Endometrial microvascular endothelial cells (primary cell): Measurements from ENCODE around the gene CLDN22. TPM values are rescaled to one million over a fixed set of nuclear protein-coding genes. Genes with fewer than 3 reads are reported as not detected.

Experiments used
- in situ Hi-C: cut with HindIII; loops from 2 replicates; pipeline ENCODE4 v1.10.0; 2017; ENCODE audit warnings: low sequenced_read_pairs, low pct_unique_long_range_greater_than_20kb; ENCODE audit errors: inconsistent ontology term
- total RNA-seq: library from RNA; depleted of rRNA; stranded (reverse); fragments of >200 nt; gene quantifications from one replicate; pipeline ENCODE4 v1.2.3, GENCODE V29; 2015; ENCODE audit errors: inconsistent ontology term

CLDN22 gene
- total RNA-seq, 1 donor from 2014 or later, result not detected

DNA sequence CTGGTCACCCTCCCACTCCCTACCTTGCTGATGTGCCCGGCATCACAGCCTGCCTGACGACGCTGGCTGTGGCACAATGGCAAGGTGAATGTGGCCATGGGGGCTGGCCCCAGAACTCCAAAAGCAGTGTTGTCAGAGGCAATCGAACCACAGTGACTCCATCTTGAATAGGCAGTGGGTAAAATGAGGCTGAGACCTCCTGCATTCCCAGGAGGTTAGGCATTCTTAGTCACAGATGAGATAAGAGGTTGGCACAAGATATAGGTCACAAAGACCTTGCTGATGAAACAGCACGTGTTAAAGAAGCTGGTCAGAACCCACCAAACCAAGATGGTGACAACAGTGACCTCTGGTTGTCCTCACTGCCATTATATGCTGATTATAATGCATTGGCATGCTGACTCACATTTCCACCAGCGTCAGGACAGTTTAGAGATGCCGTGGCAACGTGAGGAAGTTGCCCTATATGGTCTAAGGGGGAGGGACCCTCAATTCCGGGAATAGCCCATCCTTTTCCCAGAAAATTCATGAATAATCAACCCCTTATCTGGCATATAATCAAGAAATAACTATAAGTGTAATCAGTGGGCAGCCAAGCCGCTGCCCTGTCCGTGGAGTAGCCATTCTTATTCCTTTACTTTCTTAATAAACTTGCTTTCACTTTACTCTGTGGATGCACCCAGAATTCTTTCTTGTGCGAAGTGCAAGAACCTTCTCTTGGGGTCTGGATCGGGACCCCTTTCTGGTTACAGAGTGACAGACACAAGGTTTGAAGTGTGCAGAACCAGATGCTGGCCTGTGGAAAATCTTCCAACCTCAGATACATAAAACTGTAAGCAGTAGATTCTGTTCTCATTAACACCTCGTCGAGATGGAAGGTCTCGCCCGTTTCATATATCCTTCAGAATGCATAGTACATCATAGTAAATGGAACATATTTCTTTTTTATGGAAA lies 28.9 kb upstream of the CLDN22 start:
- in situ Hi-C loops, result no loop called here

DNA sequence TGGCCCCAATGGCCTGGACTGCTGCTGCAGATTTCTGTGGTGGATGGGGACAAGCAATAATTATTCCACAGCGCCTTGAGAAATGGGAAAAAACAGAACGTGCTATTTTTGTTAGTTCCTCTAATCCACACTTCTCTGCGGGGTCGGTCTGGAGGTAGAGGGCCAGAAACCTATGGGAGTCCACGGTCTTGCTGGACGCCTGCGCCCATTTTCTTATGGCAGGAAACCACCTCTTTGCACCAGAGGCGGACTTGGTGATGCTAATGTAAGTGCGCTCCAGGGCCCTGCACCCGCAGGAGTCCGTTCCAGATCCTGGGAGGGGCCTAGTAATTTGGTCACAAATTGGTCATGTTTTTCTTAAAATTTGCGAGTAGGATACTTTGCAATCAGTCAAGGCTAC lies 28.1 kb upstream of the CLDN22 start:
- in situ Hi-C loops, result no loop called here

DNA sequence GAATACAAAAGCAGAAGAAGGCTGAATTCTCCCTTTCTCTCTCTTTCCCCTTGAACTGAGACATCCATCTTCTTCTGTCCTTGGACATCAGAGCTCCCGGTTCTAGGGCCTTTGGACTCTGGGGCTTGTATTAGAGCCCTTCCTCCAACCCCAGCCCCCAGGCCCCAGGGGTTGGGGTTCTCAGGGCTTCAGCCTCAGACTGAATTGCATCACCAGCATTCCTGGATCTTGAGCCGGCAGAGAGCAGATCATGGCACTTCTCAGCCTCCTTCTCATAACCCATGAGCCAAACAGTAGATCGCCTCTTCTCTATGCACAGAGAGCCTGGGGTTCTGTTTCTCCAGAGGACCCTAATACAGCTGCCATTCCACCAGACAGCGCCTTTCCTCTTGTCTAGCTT lies 27.5 kb upstream of the CLDN22 start:
- in situ Hi-C loops, result no loop called here

DNA sequence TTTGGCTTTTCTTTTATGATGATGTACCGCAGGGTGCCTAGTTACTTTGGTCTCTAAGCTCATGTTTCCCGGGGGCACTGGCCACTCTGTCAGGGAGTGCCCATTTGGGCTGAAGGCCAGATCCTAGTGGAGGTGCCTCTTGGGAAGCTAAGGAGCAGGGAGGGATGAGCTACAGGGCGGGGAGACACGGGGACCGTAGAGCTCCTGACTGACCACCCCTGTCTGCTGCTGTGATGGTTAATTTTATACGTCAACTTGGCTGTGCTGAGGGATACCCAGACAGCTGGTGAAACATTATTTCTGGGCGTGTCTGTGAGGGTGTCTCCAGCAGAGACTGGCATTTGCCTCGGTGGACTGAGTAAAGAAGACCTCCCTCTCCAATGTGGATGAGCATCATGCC lies 27.1 kb upstream of the CLDN22 start:
- in situ Hi-C loops, result no loop called here

DNA sequence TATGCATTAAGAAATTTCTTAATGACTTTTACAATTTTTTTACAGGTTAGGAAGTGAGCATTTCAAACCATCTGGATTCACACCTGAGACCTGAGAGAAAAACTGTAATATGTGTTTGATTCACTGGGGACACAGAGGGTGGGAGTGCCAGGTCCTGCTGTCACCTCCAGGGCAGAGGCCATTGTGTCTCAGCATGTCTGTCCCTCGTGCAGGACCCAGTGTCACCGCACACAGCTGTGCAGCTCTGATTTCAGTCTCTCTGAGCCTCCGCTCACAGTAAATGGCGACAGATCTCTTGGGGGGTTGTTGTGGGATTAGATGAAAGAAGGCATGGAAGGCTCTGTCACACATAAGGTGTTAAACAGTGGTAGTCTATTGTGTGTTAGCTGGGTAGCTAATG lies 25.2 kb upstream of the CLDN22 start:
- in situ Hi-C loops, result no loop called here

DNA sequence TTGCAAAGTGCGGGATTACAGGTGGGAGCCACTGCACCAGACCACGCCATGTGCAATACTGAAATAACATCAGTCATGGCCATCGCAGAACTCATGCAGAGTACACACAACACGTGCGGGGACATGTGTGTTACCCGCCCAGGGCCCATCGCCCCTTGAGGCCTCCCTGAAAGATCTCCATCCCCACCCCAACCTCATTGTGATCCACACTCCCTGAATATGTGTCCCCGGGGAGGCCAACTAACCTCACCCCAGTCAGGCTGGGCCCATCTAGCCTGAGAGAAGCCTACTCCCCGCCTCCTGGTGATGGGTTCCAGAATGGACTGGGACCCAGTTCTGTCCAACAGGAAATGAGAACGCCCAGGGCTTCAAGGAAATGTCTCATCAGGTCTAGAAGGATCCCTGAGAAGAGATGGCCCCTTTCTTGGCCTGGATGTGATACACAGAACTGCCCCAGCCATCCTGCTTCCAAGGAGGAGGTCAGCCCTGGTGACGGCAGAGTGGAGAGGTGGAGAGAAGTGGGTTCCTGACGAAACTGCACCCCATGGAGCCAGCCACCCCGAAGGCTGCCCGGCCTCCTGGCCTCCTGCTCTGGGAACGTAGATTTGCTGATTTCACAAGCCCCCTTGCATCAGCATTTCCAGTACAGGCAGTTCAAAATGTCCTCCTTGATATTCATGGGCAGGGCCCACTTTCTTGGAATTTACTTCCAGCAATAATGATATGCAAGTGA lies 24.6 kb upstream of the CLDN22 start:
- in situ Hi-C loops, result no loop called here

DNA sequence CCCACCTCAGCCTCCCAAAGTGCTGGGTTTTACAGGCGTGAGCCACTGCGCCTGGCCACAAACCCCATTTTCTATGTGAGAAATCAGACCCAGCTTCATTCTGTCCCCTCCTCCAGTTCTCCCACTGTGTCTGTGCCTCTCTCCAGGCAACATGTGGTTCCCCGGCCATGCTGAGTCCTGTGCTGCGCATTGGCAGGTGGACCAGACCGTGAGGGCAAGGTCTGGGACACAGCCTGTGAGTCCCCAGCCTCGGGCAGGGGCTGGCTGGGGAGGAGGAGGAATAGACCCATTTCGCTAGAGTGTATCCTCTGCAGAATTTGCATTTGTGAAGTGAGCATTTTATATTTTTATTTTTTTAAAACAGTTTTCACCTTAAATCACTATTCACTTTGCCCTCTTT lies 23.7 kb upstream of the CLDN22 start:
- in situ Hi-C loops, result no loop called here

GRCh38 chr4:183342541-183343533 lies 22.8 kb upstream of the CLDN22 start:
- in situ Hi-C loops, result no loop called here

DNA sequence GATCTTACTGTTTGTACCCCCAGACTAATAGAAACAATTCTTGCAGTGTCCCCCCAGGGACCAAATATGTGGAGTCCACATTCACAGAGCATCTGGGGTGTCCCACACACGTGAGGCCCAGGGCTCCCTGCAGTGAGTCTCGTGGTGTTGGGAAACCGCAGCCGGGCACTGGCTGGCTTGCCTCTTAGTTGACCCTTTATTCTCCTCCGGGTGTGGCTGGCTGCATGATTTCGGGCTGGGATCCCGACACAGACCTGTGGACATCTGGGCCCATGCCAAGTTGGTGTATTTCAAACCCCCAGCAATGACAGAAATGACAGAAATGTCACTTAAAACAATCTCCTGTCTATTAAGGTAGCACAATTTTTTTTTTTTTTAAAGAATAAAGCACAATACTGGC lies 17.8 kb upstream of the CLDN22 start:
- in situ Hi-C loops, result no loop called here

- in situ Hi-C loops, result no loop called here
These were observed 17.3 kb upstream of the CLDN22 start for GRCh38 chr4:183337349-183337748.

- in situ Hi-C loops, result no loop called here
These were observed 15.4 kb upstream of the CLDN22 start for GRCh38 chr4:183335369-183335940.

DNA sequence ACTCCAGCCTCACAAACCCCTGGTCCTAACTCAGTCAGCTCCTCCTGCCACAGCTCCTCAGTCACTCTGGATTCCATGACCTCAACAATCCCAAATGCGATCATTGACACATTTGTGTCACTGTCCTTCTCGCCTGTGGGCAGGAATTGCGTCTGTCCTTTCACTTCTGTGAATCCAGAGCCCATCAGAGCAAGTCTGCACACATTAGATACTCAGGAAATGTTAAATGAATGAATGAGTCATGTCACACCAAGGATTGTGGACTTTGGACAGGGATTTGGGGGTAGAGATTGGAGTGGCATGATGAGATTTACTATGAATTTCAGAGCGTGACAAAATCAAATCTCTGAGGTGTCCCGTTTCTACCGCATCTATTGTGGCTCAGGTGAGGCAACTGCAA lies 13.9 kb upstream of the CLDN22 start:
- in situ Hi-C loops, result no loop called here

DNA sequence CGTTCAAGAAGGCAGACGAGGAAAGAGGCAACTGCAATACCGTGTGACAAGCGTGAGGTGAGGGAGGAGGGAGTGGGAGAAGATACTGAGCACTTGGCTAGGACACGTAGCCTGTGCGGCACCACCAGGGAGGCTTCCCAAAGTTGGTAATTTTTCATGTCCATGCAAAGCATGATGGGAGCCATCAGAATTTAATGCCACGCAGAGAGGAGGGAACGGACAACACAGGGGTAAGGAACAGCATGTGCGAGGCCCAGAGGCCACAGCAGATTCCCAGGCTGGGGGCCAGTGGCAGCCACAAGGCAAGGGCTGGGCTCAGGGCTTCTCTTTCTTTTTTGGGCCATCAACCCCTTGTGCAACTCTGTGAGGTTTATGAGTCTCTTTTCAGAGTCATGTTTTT lies 13.1 kb upstream of the CLDN22 start:
- in situ Hi-C loops, result no loop called here

DNA sequence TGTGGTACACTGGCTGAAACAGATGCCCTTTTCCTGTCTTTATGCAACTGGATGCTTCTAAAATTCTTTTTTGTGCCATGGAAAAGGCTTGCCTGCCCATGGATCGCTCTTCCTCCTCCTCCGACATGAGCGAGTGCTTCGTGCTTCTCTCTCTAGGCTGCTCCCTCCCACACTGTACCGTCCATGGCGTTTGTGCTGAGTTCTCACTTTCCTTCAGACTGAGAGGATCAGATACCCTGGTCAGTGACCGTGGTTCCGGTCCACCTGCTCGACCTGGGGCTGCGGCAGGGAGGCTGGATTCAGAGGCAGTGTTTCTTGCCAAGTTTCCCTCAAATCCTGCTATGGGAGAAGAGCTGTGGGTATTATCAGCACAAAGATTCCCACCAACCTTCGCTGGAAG lies 12.4 kb upstream of the CLDN22 start:
- in situ Hi-C loops, result no loop called here

DNA sequence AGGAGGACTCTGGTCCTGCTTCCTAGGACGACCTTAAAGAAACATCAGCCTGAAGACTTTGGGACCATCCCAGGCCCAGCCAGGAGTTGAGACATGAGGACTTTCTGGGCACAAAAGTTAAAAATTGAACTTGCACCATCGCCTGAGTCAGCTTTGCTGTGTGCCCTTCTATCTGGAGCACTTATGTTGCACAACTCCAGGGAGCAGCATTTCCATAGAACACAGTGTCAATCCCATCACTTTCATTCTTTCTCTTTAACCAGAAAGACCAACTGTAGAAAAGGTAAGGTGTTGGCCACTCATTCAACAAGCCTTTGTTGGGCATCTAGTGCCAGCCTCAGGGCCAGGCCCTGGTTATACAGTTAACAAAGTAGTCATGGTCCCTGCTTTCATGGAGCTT lies 10.8 kb upstream of the CLDN22 start:
- in situ Hi-C loops, result no loop called here

- in situ Hi-C loops, result no loop called here
These were observed 10.1 kb upstream of the CLDN22 start for GRCh38 chr4:183329954-183330742.

GRCh38 chr4:183329244-183329643 lies 9.2 kb upstream of the CLDN22 start:
- in situ Hi-C loops, result no loop called here

DNA sequence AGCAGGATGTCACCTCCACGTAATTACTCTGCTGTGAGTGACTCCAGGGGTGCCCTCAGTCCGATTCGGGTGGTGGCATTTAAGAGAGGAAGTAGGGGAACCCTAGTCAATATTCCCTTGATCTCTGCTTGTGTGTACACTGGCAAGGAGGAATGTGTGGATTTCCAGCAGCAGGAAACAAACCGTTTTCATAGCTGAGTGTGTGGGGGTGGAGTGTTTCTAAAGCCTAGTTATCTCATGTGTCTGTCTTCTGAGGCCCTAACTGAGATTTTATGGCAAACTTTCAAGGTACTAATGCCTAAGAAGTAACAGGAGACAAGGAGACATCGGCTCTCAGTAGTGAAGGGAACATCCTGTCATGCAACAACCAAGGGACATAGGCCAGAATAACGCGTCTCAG lies 8.8 kb upstream of the CLDN22 start:
- in situ Hi-C loops, result no loop called here
